Posterior cingulate gyrus (tissue), 11 donors: Measurements from ENCODE around the gene ZDHHC14.
A peak's percentile ranks its signal among the peaks of the same experiment; 100 is the strongest.
"Not testable (repeated sequence)": the region's sequence is repeated elsewhere in the genome, so short reads cannot be mapped to it uniquely, and the experiment has no call there.

Experiments used
- DNase-seq, 10 donors: peaks; one replicate each; pipeline versions ENCODE4 v3.0.0 to v3.0.0-alpha.2; 2020 to 2021; ENCODE audit warnings: mixed read lengths in 3 of 10
- intact Hi-C: fragments of 100-400 bp; cut with DNase I; formaldehyde crosslinking; loops from one replicate; pipeline ENCODE4 v1.15.1; 2023

ZDHHC14 gene

DNA sequence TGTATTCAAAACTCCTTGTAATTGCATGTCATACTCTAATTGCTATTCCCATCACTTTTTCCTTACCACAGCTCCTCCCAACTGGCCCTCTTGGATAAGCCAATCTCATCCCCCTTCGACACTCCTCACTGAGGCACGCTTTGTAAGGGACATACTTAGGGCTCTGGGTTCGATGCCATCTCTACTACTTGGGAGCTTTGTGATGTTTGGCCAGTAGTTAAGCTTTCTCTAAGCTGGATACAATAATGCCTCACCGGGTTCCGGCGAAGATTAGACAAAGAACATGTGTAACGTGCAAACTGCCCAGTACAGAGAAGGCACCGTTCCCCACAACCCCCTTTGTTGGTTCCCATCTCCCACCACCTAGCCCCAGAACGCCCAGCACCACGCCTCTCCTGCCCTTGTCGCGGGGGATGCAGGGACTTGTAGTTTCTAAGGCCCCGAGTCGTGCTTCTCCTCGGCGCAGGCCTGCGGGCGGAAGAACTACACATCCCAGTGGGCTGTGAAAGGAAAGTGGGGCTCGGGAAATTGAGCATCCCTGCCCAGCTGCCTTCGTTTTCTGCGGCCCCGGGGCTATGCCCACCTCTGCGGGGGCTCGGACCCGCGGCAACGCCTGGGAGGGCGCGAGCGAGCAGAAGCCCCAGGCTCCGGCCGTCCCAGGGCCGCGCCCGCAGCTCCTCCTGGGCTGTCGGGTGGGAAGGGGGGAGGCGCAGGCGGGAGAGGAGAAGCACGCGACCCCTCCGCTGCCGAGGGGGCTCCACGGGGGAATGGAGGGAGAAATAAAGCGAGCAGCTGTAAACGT, 1.1 kb upstream of the ZDHHC14 start:
- intact Hi-C loops = loop anchor here (2.0 to 5.0 kb wide), 3 partner anchors 55 to 82 kb away; no protein-coding TSS in a partner anchor
- peak; percentile 87 to 99 (median 94) for DNase-seq

DNA sequence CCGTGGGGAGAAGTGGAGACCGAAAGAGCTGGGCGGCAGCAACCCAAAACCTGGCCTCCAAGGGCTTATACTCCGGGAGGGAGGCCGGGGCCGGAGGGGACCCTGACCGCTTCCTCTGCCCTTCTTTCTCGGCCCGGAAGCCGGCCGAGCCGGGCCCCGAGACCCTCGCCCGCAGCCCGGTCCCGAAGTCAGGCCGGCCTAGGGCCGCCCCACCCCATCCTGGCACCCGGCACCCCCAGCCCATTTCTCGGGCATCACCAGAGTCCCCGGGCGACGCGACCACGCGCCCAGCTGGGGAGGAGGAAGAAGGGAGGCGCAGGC, 572 bp upstream of the ZDHHC14 start:
- intact Hi-C loops = loop anchor here (2.0 to 5.0 kb wide), 3 partner anchors 56 to 82 kb away; no protein-coding TSS in a partner anchor
- peak in 1 of 10 donors; percentile 11 for DNase-seq

DNA sequence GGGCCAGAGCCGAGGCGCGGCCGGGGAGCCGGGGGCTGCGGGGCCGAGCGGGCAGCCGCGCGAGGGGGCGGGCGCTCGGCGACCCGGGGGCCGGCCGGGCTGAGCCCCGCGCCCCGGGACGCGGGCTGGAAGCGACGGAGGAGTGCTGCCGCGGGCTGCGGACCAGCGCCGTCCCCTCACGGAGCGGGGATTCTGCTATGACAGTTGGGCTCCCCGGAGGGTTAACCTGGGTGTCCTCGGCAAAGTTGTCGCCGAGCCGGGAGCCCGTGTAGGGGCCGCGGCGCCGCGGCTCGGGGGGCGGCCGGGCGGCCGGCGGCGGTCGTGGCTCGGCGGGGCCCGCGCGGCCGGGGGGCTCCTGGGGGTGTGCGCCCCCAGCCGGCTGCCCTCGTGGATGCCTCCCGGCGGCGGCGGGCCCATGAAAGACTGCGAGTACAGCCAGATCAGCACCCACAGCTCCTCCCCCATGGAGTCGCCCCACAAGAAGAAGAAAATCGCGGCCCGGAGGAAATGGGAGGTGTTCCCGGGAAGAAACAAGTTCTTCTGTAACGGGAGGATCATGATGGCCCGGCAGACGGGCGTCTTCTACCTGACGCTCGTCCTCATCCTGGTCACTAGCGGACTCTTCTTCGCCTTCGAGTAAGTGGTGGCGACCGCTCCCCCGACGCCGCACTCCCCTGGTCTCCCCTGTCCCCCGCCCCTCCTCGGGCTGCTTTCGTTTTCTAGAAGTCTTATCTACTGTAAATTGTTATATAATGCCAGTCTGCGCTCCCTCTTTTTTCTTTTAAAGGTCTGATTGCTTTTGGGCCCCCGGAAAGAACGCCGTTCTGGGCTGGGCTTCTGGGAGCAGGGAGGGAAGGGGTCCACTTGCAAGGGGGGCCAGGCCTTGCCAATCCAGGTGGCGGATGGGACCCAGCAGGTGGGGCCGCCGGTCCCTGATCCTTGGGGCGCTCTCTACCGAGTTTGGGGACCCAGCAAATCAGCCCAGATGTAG, 936 bp downstream of the ZDHHC14 start:
- DNase-seq = peak; percentile 31 to 93 (median 59)
- intact Hi-C loops = loop anchor here (2.0 to 5.0 kb wide), 3 partner anchors 57 to 80 kb away; no protein-coding TSS in a partner anchor

DNA sequence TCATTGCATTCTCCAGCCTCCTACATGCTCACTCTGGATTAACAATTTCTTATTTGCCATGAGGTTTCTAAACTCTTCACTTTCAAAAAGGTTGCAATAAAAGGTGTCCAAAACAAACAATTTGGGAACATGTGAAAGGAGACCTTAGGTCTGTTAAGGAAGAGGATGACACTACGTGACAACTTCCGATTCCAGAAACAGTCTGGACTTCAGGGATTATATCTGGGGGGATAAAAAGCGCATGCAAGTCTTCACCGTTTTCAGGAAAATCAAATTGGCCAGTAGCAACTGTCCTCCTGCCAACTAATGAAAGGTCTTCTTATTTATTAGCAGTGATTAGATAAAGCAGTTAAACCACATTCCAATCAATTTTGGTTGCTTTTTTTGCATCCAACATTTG, 1.8 kb downstream of the ZDHHC14 start:
- intact Hi-C loops = loop anchor here (5.0 kb wide), 1 partner anchor 79 kb away; no protein-coding TSS in a partner anchor
- no peak for DNase-seq

DNA sequence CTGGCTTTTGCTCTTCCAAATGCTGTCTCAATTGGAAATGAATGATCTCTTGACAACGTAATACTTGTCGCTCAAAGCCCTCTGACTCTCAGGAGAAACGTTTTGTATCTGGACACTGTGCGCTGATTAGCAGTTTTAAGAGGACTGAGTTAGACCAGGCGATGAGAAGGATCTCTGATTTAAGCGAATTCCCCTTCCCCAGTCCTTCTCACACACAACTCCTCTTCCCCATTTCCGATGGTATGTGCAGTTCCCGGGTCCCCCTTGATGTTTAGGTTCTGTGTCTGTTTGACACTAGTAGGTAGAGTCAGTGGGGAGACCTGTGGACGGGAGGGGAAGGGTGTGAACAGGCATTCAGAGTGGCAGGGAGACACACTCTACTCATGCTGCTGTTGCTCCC, 2.5 kb downstream of the ZDHHC14 start:
- peak in 1 of 10 donors; percentile 20 for DNase-seq
- intact Hi-C loops = loop anchor here (5.0 kb wide), 1 partner anchor 79 kb away; no protein-coding TSS in a partner anchor

DNA sequence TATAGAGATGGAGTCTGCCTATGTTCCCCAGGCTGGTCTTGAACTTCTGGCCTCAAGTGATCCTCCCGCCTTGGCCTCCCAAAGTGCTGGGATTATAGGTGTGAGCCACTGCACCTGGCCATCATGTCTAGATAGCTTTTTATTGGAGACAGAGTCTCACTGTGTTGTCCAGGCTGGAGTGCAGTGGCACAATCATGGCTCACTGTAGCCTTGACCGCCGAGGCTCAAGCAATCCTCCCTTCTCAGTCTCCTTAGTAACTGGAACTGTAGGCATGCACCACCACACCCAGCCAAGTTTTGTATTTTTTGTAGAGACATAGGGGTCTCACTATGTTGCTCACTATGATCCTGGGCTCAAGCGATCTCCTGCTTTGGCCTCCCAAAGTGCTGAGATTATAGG, 4.0 kb downstream of the ZDHHC14 start:
- intact Hi-C loops = loop anchor here (5.0 kb wide), 1 partner anchor 77 kb away; no protein-coding TSS in a partner anchor
- DNase-seq = not testable (repeated sequence)

DNA sequence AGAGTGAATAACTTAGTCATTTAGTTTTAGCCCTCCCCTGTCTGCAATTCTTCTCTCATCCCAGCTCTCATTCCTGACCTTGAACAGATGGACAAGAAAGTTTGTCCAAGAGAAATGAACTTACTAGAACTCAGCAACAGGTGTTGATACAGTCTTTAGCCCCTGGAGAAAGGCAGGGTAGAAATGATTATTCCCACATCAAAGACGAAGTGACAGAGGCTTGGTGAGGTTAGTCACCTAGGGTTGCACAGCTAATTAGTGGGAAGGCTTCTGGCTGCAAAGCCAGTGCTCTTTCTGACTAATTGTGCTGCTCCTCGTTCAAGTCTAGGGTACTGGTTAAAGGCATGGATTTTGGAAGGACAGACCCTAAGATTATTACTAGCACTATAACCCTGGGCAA, 4.5 kb downstream of the ZDHHC14 start:
- DNase-seq = no peak
- intact Hi-C loops = no loop called here

DNA sequence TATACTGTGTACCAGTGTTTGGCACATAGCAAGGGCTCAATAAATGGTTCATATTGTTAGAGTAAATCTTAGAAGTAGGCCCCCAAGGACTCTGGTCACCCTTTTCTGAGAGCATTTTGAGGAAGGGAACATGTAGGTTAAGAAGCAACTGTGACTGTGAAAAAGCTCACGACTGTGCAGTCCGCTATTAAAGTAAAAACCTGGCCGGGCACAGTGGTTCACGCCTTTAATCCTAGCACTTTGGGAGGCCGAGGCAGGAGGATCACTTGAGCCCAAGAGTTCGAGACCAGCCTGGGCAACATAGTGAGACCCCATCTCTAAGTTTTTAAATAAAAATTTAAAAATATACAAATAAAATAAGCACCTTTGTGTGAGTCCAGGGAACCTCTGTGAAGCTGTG, 5.0 kb downstream of the ZDHHC14 start:
- no peak for DNase-seq
- intact Hi-C loops = no loop called here

DNA sequence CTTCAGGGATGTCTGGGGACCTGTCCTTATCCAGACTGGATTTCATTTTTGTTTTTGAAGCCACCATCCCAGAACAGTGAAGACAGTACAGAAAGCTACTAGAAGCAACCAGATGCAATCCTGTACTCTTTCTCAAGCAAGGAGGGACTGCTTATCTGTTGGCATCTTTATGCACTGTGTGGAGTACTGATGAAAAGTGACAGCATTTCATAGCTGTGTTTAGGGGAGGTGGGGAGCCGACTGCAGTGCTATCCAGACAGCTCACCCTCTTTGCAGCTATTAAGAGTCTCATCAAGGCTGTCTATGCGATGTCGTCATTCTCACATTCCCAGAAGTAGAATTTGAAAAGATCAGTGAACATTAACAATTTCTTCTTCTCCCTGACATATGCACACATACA, 5.5 kb downstream of the ZDHHC14 start:
- DNase-seq = no peak
- intact Hi-C loops = no loop called here

DNA sequence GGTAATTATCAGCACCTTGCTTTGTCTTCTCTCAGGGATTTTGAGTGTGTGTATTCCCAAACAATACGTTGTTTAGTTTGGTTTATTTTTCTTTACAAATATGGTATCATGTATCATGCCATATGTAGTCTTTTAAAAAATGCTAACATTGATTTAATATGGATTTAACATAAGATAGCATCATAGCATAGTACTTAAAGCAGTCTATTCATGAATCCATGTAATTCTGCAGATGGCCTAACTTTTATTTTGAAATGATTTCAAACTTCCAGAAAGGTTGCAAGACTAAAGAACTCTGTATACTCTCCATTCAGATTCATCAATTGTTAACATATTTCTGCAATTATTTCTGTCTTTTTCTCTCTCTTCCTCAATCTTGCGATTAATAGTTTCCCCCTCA, 7.9 kb downstream of the ZDHHC14 start:
- DNase-seq = no peak
- intact Hi-C loops = no loop called here

DNA sequence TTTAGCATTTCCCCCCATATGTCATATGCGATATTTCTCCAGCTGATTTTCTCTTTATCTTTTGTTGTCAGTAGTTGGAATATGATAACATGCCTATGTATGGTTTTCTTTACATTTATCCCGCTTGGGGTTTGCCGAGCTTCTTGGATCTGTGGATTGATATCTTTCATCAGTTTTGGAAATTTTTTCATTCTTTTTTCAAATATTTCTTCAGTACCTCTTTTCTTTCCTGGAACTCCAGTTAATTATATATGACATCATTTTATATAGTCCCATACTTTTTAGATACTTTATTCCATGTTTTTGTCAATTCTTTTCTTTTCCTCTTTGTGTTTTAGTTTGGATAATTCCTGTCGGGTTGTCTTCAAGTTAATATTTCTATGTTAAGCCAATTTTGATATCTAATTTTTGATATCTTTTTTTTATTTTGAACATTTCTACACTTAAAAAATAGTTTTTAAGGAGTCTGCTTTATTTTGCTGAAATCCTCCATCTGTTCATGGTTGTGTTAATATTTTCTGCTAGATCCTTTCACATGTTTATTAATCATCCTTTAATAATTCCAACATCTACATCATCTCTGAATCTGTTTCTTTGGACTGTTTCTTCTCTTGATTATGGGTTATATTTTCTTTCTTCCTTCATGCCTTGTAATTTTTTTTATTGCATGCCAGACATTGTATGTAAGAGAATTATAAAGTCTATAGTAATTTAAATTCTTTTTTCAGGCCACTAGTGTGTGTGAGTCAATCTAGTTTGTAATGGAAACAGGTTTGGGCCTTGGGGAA, 9.5 kb downstream of the ZDHHC14 start:
- no peak for DNase-seq
- intact Hi-C loops = no loop called here

DNA sequence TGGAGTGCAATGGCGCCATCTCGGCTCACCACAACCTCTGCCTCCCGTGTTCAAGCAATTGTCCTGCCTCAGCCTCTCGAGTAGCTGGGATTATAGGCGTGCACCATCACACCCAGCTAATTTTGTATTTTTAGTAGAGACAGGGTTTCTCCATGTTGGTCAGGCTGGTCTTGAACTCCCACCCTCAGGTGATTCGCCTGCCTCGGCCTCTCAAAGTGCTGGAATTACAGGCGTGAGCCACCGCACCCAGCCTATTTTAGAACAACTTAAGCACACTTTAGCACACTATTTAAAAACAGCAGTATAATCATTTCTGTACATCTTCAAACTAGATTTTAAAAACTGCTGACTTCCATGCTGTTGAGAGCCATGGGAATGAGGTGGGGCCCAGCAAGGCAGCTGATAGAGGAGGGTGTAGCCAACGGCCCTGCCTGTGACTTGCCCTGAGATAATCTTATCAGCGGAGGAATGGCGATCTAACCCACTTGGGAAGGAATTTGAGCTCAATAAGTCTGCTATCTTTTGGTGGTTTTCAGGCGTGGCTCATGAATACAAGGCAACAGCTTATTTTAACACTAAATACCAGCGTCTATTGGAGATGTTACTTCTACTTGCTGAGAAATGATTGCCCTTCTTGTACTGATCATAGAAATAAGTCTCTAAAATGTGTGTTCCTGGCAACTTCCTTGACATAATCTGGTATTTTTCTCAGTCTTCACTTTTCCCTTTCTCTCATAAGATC, 12.1 kb downstream of the ZDHHC14 start:
- DNase-seq = peak in 1 of 10 donors; percentile 34
- intact Hi-C loops = no loop called here

DNA sequence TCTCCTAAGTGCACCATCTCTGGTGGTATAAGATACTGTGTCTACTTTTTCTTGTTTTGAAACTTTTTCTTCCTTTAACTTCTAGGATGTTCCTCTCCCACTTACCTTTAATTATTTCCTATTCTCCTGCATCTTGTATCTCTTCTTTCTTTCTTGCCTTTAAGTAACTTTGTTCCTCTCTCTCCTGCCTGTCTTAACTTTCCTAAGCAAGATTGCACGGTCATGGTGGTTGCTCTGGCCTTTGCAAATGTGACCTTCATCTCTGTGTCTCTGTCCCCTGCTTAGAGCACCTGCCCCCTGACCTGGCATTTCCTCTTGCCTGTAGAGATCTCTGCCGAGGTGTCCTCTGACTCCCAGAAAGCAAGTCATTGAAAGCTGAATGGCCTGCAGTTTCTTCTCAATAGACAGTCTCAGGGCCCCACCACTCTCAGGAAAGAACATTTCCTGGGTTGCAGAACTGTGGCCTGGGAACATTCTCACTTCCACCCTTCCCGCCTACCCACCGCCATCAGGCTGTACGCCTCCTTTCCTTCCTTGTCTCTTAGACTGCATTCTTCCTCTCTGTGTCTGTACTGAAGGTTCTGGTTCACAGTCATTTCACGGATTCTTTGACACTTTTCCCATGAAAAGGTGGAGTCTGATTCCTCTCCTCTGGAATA, 12.8 kb downstream of the ZDHHC14 start:
- intact Hi-C loops = no loop called here
- DNase-seq = peak in 1 of 10 donors; percentile 80

DNA sequence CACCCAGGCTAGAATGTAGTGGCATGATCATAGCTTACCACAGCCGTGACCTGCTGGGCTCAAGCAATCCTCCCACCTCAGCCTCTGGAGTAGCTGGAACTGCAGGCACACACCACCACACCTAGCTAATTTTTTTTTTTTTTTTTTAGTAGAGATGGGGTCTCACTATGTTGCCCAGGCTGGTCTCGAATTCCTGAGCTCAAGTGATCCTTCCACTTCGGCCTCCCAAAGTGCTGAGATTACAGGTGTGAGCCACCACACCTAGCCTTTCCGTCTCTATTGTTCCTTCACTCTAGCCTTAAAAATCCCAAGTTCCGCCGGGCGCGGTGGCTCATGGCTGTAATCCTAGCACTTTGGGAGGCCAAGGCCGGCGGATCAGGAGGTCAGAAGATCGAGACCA, 14.2 kb downstream of the ZDHHC14 start:
- intact Hi-C loops = not testable (repeated sequence)

DNA sequence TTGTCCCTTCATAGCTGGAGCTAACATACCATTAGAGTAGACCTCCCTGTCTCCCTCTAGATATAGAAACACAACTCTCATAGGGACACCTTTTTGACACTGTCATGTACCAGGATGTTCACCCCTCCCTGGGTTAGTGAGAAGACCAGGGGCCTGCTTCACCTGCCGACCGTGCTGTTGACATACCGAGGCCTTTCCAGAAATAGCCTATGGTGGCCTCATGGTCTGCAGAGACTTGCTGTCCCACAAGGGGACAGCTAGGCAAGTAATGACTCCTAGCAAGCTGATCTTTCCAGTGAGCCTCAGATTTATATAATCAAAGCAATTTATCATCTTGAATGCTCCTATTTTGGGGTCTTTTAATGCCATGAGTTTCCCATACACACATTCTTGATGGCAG, 15.0 kb downstream of the ZDHHC14 start:
- intact Hi-C loops = no loop called here
- no peak for DNase-seq

More for the DNA sequence above, 14.2 kb downstream of the ZDHHC14 start:
- DNase-seq = not testable (repeated sequence)

DNA sequence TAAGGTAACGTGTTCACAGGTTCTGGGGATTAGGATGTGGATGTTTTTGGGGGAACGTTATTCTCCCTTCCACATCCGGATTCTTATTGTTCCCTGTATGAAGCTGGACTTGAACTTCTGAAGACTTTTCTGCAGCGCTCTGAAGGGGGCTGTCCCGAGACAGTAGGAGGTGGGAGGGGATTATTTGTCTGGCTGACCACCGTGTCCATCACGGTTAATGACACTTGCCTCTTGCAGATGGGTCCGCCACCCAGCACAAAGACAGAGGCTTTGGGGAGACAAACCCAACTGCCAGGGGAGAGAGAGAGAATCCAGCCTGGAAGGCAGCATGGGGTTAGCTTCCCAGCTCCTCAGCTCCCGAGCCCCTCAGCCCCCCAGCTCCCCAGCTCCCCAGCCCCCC, 16.7 kb downstream of the ZDHHC14 start:
- intact Hi-C loops = no loop called here
- DNase-seq = peak in 1 of 10 donors; percentile 61

DNA sequence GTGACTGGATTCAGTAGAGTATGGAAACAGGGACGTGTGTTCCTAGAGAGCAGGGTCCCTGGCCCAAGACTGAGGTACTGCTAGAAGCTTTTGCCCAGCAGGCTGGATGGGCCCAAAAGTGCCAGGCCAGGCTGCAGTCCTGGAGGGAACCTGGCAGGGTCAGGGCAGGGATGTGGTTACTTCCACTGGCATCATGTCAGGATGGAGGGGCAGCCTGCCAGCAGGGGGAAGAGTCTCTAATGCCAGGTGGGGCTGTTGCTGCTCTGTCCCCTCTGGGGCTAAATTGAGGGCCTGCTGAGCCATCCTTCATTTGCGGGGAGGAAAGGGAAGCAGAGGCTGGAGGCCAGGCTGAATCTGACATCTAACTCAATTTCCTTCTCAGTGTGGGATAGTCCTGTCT, 17.2 kb downstream of the ZDHHC14 start:
- intact Hi-C loops = no loop called here
- no peak for DNase-seq

DNA sequence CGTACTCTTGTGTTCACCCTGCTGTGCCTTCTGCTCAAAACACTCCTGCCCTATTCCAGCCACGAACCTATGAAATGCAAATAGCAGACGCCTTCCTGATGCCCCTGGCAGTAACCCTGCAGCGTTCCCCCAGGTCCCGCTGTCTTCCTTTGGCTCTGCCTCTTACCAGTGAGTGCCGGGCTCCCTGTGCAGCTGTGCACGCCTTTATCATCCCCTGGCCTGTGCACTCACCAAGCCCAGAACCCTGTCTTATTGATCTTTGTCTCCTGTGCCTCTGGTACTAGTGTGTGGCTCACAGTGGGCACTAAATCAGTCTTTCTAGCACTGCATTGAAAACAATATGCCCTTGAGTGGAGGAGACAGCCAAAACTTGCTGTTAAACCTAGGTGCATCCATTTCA, 19.7 kb downstream of the ZDHHC14 start:
- intact Hi-C loops = no loop called here
- DNase-seq = no peak

DNA sequence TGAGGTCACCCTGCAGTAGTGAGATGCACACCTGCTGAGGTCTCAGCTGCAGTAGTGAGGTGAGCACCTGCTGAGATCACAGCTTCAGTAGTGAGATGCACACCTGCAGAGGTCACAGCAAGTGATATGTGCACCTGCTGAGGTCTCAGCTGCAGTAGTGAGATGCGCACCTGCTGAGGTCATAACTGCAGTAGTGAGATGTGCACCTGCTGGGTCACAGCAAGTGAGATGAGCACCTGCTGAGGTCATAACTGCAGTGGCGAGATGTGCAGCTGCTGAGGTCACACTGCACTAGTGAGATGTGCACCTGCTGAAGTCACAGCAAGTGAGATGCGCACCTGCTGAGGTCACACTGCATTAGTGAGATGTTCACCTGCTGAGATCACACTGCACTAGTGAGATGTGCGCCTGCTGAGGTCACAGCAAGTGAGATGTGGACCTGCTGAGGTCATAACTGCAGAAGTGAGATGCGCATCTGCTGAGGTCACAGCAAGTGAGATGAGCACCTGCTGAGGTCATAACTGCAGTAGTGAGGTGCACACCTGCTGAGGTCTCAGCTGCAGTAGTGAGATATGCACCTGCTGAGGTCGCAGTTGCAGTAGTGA, 20.8 kb downstream of the ZDHHC14 start:
- no peak for DNase-seq
- intact Hi-C loops = no loop called here
